CD14-positive monocyte (primary cell): ENCODE results near the gene MED13L. TPM values are rescaled to one million over a fixed set of nuclear protein-coding genes. Genes with fewer than 3 reads are reported as not detected.

ENCODE experiments used
- DNase-seq, 3 donors: peaks; one replicate each; pipeline ENCODE4 v3.0.0-alpha.2; 2011 to 2022
- H2AFZ ChIP-seq: 2 replicates; pipeline ENCODE4 v1.6.0; 2012; ENCODE audit warnings: mild to moderate bottlenecking, low read depth, low read length, inconsistent platforms; ENCODE audit not compliant: insufficient read depth, poor library complexity, severe bottlenecking
- H3K27ac ChIP-seq, 2 donors: 1 replicate in 1 of 2; 2 replicates in 1 of 2; pipeline ENCODE4 v1.5.1; 2012 to 2013; ENCODE audit warnings: low read length in 2 of 2, control low read depth in 1 of 2, inconsistent platforms in 1 of 2, low read depth in 1 of 2, mild to moderate bottlenecking in 1 of 2
- H3K27me3 ChIP-seq, 2 donors: one replicate each; pipeline versions ENCODE4 v1.6.0 to v1.6.1; 2011 to 2013; ENCODE audit warnings: low read length in 2 of 2; ENCODE audit not compliant: control insufficient read depth in 2 of 2, insufficient read depth in 2 of 2
- H3K36me3 ChIP-seq, 2 donors: replicated peaks in 1 of 2; 1 replicate in 1 of 2; 2 replicates in 1 of 2; pipeline versions ENCODE4 v1.5.1 to v1.6.1; 2012 to 2013; ENCODE audit warnings: low read length in 2 of 2, control low read depth in 1 of 2, inconsistent platforms in 1 of 2, mild to moderate bottlenecking in 1 of 2; ENCODE audit not compliant: insufficient read depth in 2 of 2, control insufficient read depth in 1 of 2
- H3K4me1 ChIP-seq, 2 donors: 1 replicate in 1 of 2; 2 replicates in 1 of 2; pipeline versions ENCODE4 v1.5.1 to v1.6.1; 2012 to 2013; ENCODE audit warnings: low read length in 2 of 2, control low read depth in 1 of 2, inconsistent platforms in 1 of 2, mild to moderate bottlenecking in 1 of 2, moderate library complexity in 1 of 2; ENCODE audit not compliant: insufficient read depth in 2 of 2, control insufficient read depth in 1 of 2
- H3K4me2 ChIP-seq: replicated peaks from 2 replicates; pipeline ENCODE3; 2012; ENCODE audit warnings: low read length, moderate library complexity, mild to moderate bottlenecking; ENCODE audit not compliant: poor library complexity, severe bottlenecking; ENCODE audit errors: extremely low read depth
- H3K4me3 ChIP-seq, 3 experiments: fragments of 200-600 bp in 1 of 3; sonication (generic) in 1 of 3; replicated peaks in 1 of 3; 1 replicate in 2 of 3; 2 replicates in 1 of 3; pipeline ENCODE4 v1.5.1; 2011 to 2013; ENCODE audit warnings: low read length in 3 of 3, mild to moderate bottlenecking in 3 of 3, control low read depth in 2 of 3, low read depth in 2 of 3, inconsistent platforms in 1 of 3, moderate library complexity in 1 of 3
- H3K79me2 ChIP-seq: 2 replicates; pipeline ENCODE4 v1.6.0; 2012; ENCODE audit warnings: mild to moderate bottlenecking, control low read depth, inconsistent platforms, low read length, moderate library complexity; ENCODE audit not compliant: insufficient read depth
- H3K9ac ChIP-seq: 2 replicates; pipeline ENCODE4 v1.6.0; 2017; ENCODE audit warnings: low read length, mild to moderate bottlenecking; ENCODE audit not compliant: insufficient read depth, poor library complexity, severe bottlenecking
- H3K9me3 ChIP-seq, 2 donors: replicated peaks in 1 of 2; 1 replicate in 1 of 2; 2 replicates in 1 of 2; pipeline versions ENCODE4 v1.5.1 to v1.6.1; 2012 to 2013; ENCODE audit warnings: low read length in 2 of 2, control low read depth in 1 of 2; ENCODE audit not compliant: control insufficient read depth in 1 of 2, insufficient read depth in 1 of 2
- H4K20me1 ChIP-seq: 2 replicates; pipeline ENCODE4 v1.6.0; 2012; ENCODE audit warnings: mild to moderate bottlenecking, low read length, control low read depth, moderate library complexity; ENCODE audit not compliant: insufficient read depth
- H3K27ac Mint-ChIP-seq, 7 donors: one replicate each; pipeline ENCODE4 v1.8.0; 2020; ENCODE audit warnings: mild to moderate bottlenecking in 7 of 7, mixed read lengths in 7 of 7, moderate library complexity in 6 of 7, inconsistent platforms in 2 of 7
- H3K27me3 Mint-ChIP-seq, 3 donors: one replicate each; pipeline ENCODE4 v1.8.0; 2021 to 2022; ENCODE audit warnings: low read depth in 3 of 3, mild to moderate bottlenecking in 3 of 3, mixed read lengths in 3 of 3, moderate library complexity in 3 of 3, inconsistent platforms in 1 of 3
- H3K36me3 Mint-ChIP-seq, 2 donors: one replicate each; pipeline ENCODE4 v1.8.0; 2020; ENCODE audit warnings: mixed read lengths in 2 of 2, inconsistent platforms in 1 of 2, mild to moderate bottlenecking in 1 of 2
- H3K4me1 Mint-ChIP-seq: one replicate; pipeline ENCODE4 v1.8.0; 2020; ENCODE audit warnings: mild to moderate bottlenecking, mixed read lengths
- H3K4me3 Mint-ChIP-seq, 2 donors: one replicate each; pipeline ENCODE4 v1.8.0; 2020; ENCODE audit warnings: mild to moderate bottlenecking in 2 of 2, mixed read lengths in 2 of 2, moderate library complexity in 1 of 2
- H3K9me3 Mint-ChIP-seq, 7 donors: one replicate each; pipeline ENCODE4 v1.8.0; 2020 to 2022; ENCODE audit warnings: mixed read lengths in 7 of 7, mild to moderate bottlenecking in 6 of 7, moderate library complexity in 6 of 7, inconsistent platforms in 2 of 7
- CTCF ChIP-seq: fragments of 200-600 bp; IDR thresholded peaks from one replicate; pipeline ENCODE4 v1.8.0; 2022; ENCODE audit warnings: antibody characterized with exemption, mild to moderate bottlenecking
- WGBS: methylation state at CpG from one replicate; pipeline ENCODE4 v1.1.5; 2013; ENCODE audit warnings: missing lambda C conversion rate; ENCODE audit not compliant: insufficient coverage; 5-methylcytosine and 5-hydroxymethylcytosine counted together
- intact Hi-C, 2 donors: fragments of 100-400 bp; cut with micrococcal nuclease; formaldehyde crosslinking; loops; one replicate each; pipeline versions ENCODE4 v1.15.0 to v1.15.1; 2023
- polyA plus RNA-seq, 3 donors: library from polyadenylated mRNA; depleted of rRNA in 1 of 3; unstranded in 2 of 3; stranded (reverse) in 1 of 3; fragments of 300-500 nt in 2 of 3; fragments of >200 nt in 1 of 3; fragmentation: Illumina TruSeq in 2 of 3; gene quantifications; 1 replicate in 2 of 3; 2 replicates in 1 of 3; pipeline ENCODE4 v1.2.3, GENCODE V29; 2012 to 2021

Gene MED13L
- polyA plus RNA-seq, 3 donors, result 4.4 to 42.0 (median 7.5) TPM

GRCh38 chr12:116000252-116000651 is 277.2 kb downstream of the MED13L start:
- Histone ChIP-seq H2AFZ (no peak overlapping the region), H3K4me2 (no peak overlapping the region), H3K36me3 (peaks cover 67 to 95% of the 10 kb centered on the region in 2 donors), H4K20me1 (peaks cover 62% of the 10 kb centered on the region), H3K27ac (no peak overlapping the region), H3K4me1 (no peaks in the 10 kb centered on the region), H3K79me2 (peaks cover 6% of the 10 kb centered on the region), H3K27me3 (no peaks in the 10 kb centered on the region), H3K9ac (no peak overlapping the region), H3K4me3 (no peak overlapping the region), H3K9me3 (no peaks in the 10 kb centered on the region)
- TF ChIP-seq CTCF, result no peak
- DNase-seq, result no peak
- Mint-ChIP-seq H3K4me3 (no peak overlapping the region), H3K9me3 (no peaks in the 10 kb centered on the region), H3K27me3 (no peaks in the 10 kb centered on the region), H3K4me1 (peaks cover 3% of the 10 kb centered on the region), H3K27ac (no peak overlapping the region), H3K36me3 (peaks cover 65 to 85% of the 10 kb centered on the region in 2 donors)
- intact Hi-C loops, result no loop called here
- 93% methylated on average over 3 of the region's 5 CpGs for WGBS

GRCh38 chr12:115999582-115999981 is 277.9 kb downstream of the MED13L start:
- Histone ChIP-seq H2AFZ (no peak overlapping the region), H3K27me3 (no peaks in the 10 kb centered on the region), H3K9ac (no peak overlapping the region), H3K4me2 (no peak overlapping the region), H3K4me1 (no peaks in the 10 kb centered on the region), H4K20me1 (peaks cover 61% of the 10 kb centered on the region), H3K4me3 (no peak overlapping the region), H3K79me2 (peaks cover 5% of the 10 kb centered on the region), H3K36me3 (peaks cover 67 to 95% of the 10 kb centered on the region in 2 donors), H3K9me3 (no peaks in the 10 kb centered on the region), H3K27ac (no peak overlapping the region)
- Mint-ChIP-seq H3K4me1 (peaks cover 3% of the 10 kb centered on the region), H3K36me3 (peaks cover 66 to 85% of the 10 kb centered on the region in 2 donors), H3K9me3 (no peaks in the 10 kb centered on the region), H3K4me3 (no peak overlapping the region), H3K27me3 (no peaks in the 10 kb centered on the region), H3K27ac (no peak overlapping the region)
- no peak for DNase-seq
- no CpG with 5 or more reads among the region's 2 CpGs for WGBS
- TF ChIP-seq CTCF, result no peak
- intact Hi-C loops, result loop anchor here (5.0 to 10.0 kb wide), 2 partner anchors 705 to 708 kb away; no protein-coding TSS in a partner anchor
